ENCODE data around the gene FIZ1.

FIZ1 gene

DNA sequence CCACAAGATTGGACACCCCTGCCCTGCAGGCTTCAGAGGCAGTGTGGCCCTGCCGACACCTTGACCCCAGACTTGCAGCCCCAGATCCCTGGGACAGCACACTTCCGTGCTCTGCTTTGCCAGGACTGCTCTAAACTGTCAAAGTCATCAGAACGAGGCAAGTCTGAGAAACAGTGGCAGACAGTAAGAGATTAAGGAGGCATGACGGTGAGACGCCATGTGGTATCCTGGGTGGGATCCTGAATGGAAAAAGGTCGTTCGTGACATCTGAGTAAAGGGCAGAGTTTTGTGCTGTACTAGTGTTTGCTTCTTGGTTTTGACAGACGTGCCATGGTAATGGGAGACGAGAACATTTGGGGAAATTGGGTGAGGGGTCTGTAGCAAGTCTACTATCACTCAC lies 32.5 kb downstream of the FIZ1 start:
- no peak for DNase-seq

GRCh38 chr19:55563261-55563690 lies 36.0 kb downstream of the FIZ1 start:
- no peak for DNase-seq

GRCh38 chr19:55559684-55560083 lies 39.6 kb downstream of the FIZ1 start:
- DNase-seq: no peak

DNA sequence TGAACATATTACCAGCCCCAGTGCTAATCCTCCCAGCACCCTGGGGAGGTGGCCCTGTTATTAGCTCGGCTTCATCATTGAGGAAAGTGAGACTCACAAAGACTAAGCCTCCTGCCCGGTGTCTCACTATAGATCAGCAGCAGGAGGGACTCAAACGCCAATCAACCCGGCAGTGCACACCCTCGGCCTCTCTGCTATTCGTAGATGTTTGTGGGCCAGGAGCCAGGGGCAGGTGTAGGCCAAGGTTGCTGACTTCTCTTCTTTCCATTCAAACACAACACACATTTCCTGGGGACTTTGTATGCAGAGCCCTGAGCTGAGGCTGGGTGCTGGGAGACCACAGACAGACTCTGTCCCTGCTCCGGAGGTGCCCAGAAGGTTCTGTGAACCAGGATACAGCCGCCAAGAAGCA lies 44.6 kb downstream of the FIZ1 start:
- DNase-seq: no peak

- DNase-seq: no peak
Observed at GRCh38 chr19:55554302-55554701, 45.0 kb downstream of the FIZ1 start.

DNA sequence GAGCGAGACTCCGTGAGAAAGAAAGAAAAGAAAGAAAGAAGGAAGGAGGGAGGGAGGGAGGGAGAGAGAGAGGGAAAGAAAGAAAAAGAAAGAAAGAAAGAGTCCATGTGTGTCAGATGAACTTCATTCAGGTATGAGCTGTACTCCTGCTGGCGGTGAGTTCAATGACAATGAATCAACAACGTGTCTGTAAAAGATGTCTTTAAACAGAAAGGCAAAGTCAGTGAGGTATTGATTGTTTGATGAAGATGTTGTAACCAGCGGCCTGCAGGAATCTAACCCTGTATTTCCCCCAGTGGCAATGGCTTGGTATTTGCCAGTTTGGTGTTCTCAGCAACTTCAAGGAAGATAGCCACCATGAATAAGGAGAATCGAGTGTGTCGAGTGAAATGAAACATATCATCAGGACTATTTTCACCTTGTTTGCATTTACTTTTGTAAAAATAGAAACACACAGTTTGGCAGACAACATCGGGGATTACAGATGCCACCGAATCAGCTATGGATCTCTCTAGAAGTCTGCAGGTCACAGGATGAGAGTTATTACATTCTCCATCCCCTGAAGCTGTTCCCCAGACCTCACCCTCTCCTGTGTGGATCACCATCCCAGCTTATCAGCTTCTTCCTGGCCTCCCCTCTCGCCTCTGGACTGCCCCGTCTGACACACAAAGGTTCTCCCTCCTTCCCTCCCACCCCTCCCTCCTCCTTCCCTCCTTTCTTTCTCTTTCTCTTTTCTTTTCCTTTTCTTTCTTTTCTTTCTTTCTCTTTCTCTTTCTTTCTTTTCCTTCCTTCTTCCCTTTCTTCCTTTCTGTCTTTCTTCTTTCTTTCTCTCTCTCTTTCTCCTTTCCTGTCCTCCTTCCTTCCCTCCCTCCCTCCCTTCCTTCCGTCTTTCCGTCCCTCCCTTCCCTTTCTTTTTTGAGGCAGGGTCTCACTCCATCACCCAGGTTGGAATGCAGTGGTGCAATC lies 45.8 kb downstream of the FIZ1 start:
- no peak for DNase-seq

- no peak for DNase-seq
Observed at GRCh38 chr19:55552620-55553019, 46.7 kb downstream of the FIZ1 start.

DNA sequence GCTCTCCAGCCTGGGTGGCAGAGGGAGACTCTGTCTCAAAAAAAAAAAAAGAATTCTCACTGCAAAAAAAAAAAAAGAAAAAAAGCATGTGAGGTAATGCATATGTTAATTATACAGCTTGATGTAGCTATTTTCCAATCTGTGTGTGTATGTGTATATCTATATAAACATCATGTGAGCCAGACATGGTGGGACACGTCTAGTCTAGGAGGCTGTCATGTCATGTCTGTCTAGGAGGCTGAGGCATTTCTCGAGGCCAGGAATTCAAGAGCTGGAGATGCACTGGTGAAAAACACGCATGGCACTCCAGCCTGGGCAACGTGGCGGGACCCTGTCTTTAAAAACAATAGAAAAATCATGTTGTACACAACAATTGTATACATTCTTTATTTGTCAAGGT lies 47.1 kb downstream of the FIZ1 start:
- DNase-seq: no peak

GRCh38 chr19:55550321-55550650 lies 49.0 kb downstream of the FIZ1 start:
- DNase-seq: no peak

DNA sequence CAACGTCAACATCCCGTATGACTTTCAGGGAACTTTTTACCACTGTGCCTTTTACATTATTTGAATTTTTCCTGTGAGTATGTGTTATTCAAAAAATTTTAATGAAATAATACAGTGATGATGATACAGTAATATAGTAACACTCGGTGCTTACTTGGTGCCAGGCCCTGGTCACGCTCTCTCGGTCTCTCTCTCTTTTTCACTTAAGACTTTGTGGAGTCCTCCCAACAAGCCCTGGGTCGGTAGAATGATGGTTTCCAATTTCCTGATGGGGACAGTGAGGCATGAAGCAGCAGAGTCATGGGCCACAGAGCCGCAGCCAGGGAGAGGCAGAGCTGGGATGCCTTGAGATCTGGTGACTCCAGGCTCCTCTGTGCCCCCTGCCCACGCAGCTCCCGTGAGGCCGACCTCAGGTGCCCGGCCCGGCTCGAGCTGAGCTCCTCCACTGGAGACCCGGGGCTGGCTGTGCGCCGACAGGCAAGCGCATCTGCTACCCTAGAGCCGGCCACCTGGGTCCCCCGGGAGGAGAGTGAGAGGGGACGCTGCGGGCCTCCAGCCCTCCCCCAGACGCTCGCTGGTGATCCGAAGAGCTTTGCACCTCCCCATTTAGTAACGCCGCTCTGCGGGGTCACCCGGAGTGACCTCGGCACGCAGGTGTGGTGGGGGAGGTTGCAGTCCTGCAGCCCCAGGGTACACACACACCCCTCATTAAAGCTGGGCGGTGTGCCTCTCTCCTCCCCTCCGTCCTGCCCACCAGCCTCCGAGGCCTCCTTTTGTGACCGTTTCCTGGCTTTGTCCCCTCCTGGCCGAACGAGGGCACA lies 49.6 kb downstream of the FIZ1 start:
- no peak for DNase-seq

DNA sequence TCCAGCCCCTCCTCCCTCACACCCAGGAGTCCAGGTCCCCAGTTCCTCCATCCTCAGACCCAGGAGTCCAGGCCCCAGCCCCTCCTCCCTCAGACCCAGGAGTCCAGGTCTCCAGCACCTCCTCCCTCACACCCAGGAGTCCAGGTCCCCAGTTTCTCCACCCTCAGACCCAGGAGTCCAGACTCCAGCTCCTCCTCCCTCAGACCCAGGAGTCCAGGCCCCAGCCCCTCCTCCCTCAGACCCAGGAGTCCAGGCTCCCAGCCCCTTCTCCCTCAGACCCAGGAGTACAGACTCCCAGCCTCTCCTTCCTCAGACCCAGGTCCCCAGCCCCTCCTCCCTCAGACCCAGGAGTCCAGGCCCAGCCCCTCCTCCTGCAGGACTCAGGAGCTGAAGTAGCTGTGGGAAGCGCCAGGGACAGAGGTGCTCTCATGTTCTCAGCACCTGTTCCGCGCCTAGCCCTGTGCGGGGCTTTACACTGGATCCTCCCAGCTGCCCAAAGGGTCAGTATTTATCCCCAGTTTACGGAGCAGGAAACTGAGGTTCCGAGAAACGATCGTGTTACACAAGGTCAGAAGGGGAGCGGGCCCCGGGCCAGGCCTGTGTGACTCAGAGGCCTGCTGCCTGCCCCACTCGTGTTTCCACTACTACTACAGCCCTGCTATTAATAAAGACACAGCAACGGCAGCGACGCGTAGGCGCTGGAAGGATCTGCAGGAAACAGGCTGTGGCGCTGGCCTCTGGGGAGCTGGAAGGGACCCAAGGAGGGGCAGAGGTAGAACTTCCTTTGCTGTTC lies 52.3 kb downstream of the FIZ1 start:
- no peak for DNase-seq

DNA sequence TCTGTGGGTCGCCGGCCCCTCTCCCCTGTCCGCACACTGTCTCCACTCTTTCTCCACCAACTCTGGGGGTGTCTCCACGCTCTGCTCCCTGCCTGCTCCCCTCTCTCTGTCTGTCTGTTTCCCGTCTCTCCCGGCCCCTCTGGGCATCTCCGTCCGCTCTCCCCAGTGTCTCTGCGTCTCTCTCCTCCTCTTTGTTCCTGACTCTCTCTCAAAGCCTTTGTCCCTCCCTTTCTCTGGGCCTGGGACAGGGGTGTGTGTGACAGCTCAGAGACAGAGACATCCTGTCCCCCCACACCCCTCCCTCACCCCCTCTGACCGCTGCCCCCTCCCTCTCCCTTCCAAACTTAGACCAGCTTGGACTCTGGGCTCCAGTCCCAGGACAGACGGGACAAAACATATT lies 53.3 kb downstream of the FIZ1 start:
- no peak for DNase-seq

DNA sequence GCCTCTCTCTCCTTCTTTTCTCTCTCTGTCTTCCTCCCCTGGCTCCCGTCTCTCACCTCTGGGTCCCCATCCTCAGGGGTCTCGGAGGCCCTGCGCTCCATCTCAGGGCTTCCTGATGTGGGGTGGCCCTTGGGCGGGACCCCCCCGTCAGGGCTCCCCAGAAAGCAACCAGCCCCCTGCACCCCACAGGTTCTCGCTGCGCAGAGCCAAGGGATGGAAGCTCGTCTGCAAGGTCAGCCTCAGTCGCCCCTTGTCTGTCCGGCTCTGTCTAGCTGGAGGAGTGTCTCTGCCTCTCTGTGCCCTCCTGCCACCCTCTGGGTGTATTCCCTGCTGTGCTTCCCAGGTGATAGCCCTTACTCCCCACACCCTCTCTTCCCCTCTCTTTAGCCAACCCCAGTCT lies 53.9 kb downstream of the FIZ1 start, which contains the start of gene SBK3:
SBK3 (minus strand) TSS at position 101 of the 400 bp plus-strand sequence; CDS start at position 101, 0 bp downstream.
- DNase-seq: no peak

DNA sequence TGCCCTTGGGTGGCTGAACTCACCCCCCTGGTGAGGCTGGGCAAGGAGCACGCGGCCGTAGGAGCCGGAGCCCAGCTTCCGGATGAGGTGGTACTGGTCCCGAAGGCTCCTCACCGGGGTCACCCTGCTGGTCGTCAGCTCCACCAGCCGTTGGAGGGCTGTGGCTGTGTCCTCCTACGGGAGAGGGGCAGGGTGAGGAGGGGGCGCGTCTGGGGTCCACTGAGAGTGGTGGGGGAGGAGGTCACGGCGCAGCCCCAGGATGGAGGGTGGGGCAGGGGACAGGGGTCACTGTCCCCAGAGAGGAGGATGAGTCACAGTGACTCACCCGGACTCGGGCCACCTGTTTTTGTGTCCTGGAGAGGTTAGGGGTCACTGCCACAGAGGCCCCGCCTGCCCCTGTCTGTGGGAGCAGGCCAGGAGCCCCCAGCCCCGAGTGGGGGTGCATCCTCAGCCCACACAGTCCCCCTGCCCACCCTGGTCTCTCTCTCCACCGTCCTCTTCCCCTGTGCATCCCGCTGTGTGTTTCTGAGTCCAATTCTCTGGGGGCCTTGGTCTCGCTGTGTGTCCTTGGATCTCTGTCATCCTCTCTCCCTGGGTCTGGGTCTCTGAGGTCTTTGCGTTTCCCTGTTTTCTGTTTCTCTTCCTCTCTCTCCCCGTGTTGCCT lies 54.4 kb downstream of the FIZ1 start:
- no peak for DNase-seq

DNA sequence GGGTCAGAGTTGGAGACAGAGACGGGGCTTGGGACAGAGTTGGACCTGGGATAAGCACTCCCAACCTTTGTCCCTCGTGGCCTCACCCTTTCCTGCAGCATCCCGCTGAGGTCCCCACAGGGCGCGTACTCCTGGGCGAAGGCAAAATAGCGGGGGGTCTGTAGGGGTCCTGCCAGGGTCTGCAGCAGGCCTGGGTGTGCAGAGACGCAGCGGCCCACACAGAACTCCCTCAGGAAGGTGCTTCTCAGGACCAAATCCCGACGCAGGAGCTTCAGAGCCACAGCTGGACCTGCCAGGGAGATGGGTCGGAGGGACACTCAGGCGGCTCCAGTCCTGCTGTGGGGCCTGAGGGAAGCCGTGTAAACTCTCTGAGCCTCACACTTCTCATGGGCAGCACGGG lies 55.3 kb downstream of the FIZ1 start:
- no peak for DNase-seq

GRCh38 chr19:55543567-55543966 lies 55.8 kb downstream of the FIZ1 start:
- DNase-seq: no peak

- no peak for DNase-seq
Observed at GRCh38 chr19:55542292-55542855, 56.9 kb downstream of the FIZ1 start.

Measured in activated T-cell treated with anti-CD3 and anti-CD28 coated beads, Interleukin-2, amount 50 U/mL, for 48 hours (primary cell).